Stimulated activated CD8-positive, alpha-beta memory T cell treated with anti-CD3 and anti-CD28 coated beads, Interleukin-15, amount 100 ng/mL, for 4 hours (primary cell): Measurements from ENCODE around the gene SIK3.

ENCODE experiments used
- DNase-seq, 2 donors: peaks; one replicate each; pipeline ENCODE4 v3.0.0-alpha.2; 2020; ENCODE audit warnings: low read depth in 2 of 2

SIK3 gene

GRCh38 chr11:116970485-116971292 is 127.5 kb downstream of the SIK3 start:
- DNase-seq, result no peak

GRCh38 chr11:116969694-116970093 is 128.5 kb downstream of the SIK3 start:
- no peak for DNase-seq

- no peak for DNase-seq
Measured at GRCh38 chr11:116964269-116964668, 134.0 kb downstream of the SIK3 start.

- DNase-seq, result no peak
Measured at GRCh38 chr11:116963813-116964212, 134.4 kb downstream of the SIK3 start.

GRCh38 chr11:116962108-116962507 is 136.1 kb downstream of the SIK3 start:
- DNase-seq, result no peak

- DNase-seq, result no peak
Measured at GRCh38 chr11:116960930-116961329, 137.3 kb downstream of the SIK3 start.

- DNase-seq, result no peak
Measured at GRCh38 chr11:116958246-116958645, 140.0 kb downstream of the SIK3 start.

GRCh38 chr11:116955949-116956348 is 142.3 kb downstream of the SIK3 start:
- no peak for DNase-seq

GRCh38 chr11:116955548-116955947 is 142.7 kb downstream of the SIK3 start:
- DNase-seq, result no peak

- no peak for DNase-seq
Measured at GRCh38 chr11:116953530-116954285, 144.5 kb downstream of the SIK3 start.

- no peak for DNase-seq
Measured at GRCh38 chr11:116951762-116952161, 146.5 kb downstream of the SIK3 start.

GRCh38 chr11:116950210-116950609 is 148.0 kb downstream of the SIK3 start:
- no peak for DNase-seq

- DNase-seq, result no peak
Measured at GRCh38 chr11:116948391-116948790, 149.8 kb downstream of the SIK3 start.

- no peak for DNase-seq
Measured at GRCh38 chr11:116946414-116946813, 151.8 kb downstream of the SIK3 start.

GRCh38 chr11:116939499-116939898 is 158.7 kb downstream of the SIK3 start:
- no peak for DNase-seq

- DNase-seq, result no peak
Measured at GRCh38 chr11:116938471-116939070, 159.7 kb downstream of the SIK3 start.

- DNase-seq, result no peak
Measured at GRCh38 chr11:116936754-116937446, 161.3 kb downstream of the SIK3 start.

- no peak for DNase-seq
Measured at GRCh38 chr11:116935514-116935913, 162.7 kb downstream of the SIK3 start.

- no peak for DNase-seq
Measured at GRCh38 chr11:116935089-116935488, 163.1 kb downstream of the SIK3 start.

- DNase-seq, result no peak
Measured at GRCh38 chr11:116933961-116934360, 164.3 kb downstream of the SIK3 start.

- DNase-seq, result no peak
Measured at GRCh38 chr11:116932181-116932580, 166.0 kb downstream of the SIK3 start.
